HG03460 (cell line): ENCODE results near the gene LIN37.
A peak's percentile ranks its signal among the peaks of the same experiment; 100 is the strongest.
"Not testable (repeated sequence)": the region's sequence is repeated elsewhere in the genome, so short reads cannot be mapped to it uniquely, and the experiment has no call there.

Experiments used
- ATAC-seq: cut with Tn5 transposase; IDR thresholded peaks from one replicate; pipeline ENCODE4 v1.9.1; 2021; ENCODE audit not compliant: unreplicated experiment

LIN37 gene

GRCh38 chr19:35772362-35772761 is 24.0 kb downstream of the LIN37 start:
- ATAC-seq, result not testable (repeated sequence)

DNA sequence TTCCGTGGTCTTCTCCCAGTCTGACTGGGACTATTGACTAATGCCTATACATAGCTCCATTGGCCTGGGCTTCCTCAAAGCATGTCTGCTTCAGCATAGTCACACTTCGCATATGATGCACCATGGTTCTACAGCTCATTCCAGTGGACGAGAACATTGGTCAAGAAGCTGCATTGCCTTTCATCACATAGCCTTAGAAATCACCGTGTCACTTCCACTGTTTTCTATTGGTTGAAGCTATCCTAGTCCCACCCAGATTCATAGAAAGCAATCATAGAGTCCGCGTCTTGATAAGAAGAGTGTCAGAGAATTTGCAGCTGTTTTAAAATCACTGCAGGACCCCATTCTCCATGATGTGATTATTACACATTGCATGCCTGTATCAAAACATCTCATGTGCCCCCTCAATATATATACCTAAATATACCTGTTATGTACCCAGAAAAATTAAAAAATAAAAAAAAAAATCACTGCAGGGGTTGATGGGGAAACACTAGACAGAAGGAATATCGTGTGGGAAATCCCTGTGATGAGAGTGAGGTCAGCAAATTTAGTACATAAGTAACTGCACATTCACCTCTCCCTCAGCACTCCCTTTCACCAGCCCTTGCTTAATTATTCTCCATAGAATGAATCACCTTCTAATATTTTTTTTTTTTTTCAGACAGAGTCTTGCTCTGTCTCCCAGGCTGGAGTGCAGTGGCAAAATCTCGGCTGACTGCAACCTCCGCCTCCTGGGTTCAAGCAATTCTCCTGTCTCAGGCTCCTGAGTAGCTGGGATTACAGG is 24.8 kb downstream of the LIN37 start:
- no peak for ATAC-seq

- ATAC-seq, result no peak
These were observed 26.1 kb downstream of the LIN37 start for GRCh38 chr19:35774274-35775045.

GRCh38 chr19:35775046-35775297 is 26.6 kb downstream of the LIN37 start:
- ATAC-seq, result no peak

GRCh38 chr19:35775298-35776101 is 27.1 kb downstream of the LIN37 start, which contains the start of gene ARHGAP33:
TSS of gene ARHGAP33 (plus strand) at chr19:35775564. CDS start at chr19:35775659, 95 bp downstream.
- peak; percentile 92 for ATAC-seq

- ATAC-seq, result no peak
These were observed 27.9 kb downstream of the LIN37 start for GRCh38 chr19:35776102-35776788.

- ATAC-seq, result no peak
These were observed 28.9 kb downstream of the LIN37 start for GRCh38 chr19:35777086-35777841.

GRCh38 chr19:35777961-35778360 is 29.6 kb downstream of the LIN37 start:
- no peak for ATAC-seq

DNA sequence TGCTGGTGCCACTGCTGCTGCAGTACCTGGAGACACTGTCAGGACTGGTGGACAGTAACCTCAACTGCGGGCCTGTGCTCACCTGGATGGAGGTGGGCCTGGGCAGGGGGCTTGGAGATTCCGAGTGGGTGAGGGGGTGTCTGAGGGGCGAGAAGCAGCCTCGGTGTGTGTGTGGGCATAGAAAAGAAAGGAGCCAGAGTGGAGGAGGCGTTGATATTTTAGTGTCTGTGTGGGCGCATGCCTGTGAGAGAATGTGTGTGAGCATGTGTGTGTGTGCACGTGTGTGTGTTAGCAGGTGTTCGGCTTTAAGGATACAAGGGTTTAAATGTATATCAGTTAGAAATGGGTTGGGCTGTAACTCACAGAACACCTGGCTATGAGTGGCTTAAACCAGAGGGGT is 30.7 kb downstream of the LIN37 start:
- ATAC-seq, result no peak

DNA sequence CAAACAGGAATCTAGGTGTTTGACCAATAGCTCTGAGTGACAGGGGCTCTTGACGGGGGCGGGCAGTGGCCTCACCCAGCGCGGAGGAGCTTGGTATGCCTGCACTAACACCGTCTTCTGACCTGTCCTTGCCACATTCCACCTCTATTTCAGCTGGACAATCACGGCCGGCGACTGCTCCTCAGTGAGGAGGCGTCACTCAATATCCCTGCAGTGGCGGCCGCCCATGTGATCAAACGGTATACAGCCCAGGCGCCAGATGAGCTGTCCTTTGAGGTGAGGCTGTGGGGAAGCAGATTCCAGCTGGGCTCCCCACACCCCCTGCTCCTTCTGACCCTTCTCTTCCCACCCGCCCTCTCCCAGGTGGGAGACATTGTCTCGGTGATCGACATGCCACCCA is 31.7 kb downstream of the LIN37 start:
- no peak for ATAC-seq

DNA sequence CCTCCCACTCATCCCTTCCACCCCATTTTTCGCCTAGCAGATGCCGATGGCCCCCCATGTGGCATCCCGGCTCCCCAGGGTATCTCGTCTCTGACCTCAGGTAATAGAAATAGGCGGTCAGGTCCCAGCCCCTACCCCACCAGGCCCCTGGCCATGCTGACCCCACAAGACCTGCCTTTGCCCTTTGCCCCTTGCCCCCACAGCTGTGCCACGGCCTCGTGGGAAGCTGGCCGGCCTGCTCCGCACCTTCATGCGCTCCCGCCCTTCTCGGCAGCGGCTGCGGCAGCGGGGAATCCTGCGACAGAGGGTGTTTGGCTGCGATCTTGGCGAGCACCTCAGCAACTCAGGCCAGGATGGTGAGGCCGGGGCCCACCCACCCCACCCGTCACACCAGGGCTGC is 32.3 kb downstream of the LIN37 start:
- no peak for ATAC-seq

- ATAC-seq, result no peak
These were observed 33.3 kb downstream of the LIN37 start for GRCh38 chr19:35781650-35782049.

DNA sequence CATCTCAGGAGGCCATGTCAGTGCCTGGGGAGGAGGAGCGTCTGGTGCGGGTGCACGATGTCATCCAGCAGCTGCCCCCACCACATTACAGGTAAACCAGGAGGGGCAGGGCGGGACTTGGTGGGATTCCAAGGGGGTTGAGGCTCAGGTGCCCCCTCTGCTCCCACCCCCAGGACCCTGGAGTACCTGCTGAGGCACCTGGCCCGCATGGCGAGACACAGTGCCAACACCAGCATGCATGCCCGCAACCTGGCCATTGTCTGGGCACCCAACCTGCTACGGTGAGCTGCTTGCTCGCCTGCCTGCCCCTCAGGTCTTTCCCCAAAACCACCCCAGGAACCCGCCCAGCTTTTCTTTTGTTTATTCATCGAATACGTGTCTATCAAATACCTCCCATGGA is 34.2 kb downstream of the LIN37 start:
- ATAC-seq, result no peak

GRCh38 chr19:35783469-35784434 is 35.4 kb downstream of the LIN37 start:
- ATAC-seq, result no peak

- no peak for ATAC-seq
These were observed 36.3 kb downstream of the LIN37 start for GRCh38 chr19:35784503-35785338.

DNA sequence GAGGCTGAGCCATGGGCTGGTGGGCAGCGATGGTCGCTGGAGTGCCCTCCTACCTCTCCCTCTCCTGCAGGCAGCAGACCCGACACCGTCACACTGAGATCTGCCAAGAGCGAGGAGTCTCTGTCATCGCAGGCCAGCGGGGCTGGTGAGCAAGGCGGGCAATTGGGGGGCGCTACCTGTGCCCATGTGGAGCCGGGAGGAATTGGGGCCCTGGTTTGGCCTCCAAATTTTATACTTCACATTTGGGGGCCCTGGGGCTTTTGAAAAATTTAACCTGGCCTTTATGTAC is 36.9 kb downstream of the LIN37 start:
- ATAC-seq, result no peak

DNA sequence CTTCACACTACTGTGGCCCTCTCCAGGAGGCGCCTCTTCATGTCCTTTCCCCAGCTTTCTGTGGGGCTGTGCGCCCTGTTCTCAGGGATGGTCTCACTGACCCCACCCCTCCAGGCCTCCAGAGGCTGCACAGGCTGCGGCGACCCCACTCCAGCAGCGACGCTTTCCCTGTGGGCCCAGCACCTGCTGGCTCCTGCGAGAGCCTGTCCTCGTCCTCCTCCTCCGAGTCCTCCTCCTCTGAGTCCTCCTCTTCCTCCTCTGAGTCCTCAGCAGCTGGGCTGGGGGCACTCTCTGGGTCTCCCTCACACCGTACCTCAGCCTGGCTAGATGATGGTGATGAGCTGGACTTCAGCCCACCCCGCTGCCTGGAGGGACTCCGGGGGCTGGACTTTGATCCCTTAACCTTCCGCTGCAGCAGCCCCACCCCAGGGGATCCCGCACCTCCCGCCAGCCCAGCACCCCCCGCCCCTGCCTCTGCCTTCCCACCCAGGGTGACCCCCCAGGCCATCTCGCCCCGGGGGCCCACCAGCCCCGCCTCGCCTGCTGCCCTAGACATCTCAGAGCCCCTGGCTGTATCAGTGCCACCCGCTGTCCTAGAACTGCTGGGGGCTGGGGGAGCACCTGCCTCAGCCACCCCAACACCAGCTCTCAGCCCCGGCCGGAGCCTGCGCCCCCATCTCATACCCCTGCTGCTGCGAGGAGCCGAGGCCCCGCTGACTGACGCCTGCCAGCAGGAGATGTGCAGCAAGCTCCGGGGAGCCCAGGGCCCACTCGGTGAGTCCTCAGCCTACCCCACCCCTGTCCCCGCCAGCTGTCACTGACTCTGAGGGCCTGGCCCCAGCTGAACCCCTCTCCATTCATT is 38.2 kb downstream of the LIN37 start:
- no peak for ATAC-seq
